ENCODE measurements around the gene SIRT6.
"Not testable (repeated sequence)": the region's sequence is repeated elsewhere in the genome, so short reads cannot be mapped to it uniquely, and the experiment has no call there.

Gene SIRT6

DNA sequence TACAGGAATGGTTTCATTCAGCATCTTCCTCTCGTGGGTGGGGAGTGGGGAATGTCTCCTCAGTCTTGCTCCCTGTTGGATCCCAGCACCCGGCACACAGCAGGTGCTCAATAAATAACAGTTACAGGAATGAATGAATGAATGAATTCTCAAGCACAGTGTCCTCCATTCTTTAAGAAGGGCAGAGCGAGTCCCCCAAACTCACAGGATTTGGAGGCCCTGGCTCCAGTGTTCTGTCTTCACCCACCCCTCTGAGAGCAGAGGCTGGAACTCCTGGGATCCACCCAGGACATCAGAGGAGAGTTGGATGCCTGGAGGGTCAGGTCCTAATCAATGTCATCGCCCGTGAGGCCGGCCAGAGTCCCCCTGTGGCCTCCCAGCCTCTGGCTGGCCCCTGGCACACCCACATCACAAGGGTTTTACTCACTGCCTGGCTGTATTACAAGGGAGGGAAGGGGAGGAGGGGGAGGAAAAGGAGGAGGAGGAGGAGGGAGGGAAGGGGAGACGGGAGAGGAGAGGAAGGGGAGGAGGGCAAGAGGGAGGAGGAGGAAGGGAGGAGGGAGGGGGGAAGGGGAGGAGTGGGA lies 37.6 kb downstream of the SIRT6 start:
- no peak overlapping the region for H3K4me3 ChIP-seq (ENCODE audit: extremely low read depth, insufficient read depth, low read length, poor library complexity, severe bottlenecking)
- WGBS, 2 experiments (ENCODE audit: insufficient coverage in 2 of 2): 14 to 19% methylated on average over 1 to 5 of the region's 7 CpGs
- peaks cover 4% of the 10 kb centered on the region for H3K4me1 ChIP-seq (ENCODE audit: control insufficient read depth, insufficient read depth, low read length, poor library complexity, severe bottlenecking)
- H3K27ac ChIP-seq (ENCODE audit: low read depth, low read length, severe bottlenecking): no peak overlapping the region
- no peaks in the 10 kb centered on the region for H3K9me3 ChIP-seq (ENCODE audit: control insufficient read depth, low read length)
- no peaks in the 10 kb centered on the region for H3K36me3 ChIP-seq (ENCODE audit: control insufficient read depth, insufficient read depth, low read length)

DNA sequence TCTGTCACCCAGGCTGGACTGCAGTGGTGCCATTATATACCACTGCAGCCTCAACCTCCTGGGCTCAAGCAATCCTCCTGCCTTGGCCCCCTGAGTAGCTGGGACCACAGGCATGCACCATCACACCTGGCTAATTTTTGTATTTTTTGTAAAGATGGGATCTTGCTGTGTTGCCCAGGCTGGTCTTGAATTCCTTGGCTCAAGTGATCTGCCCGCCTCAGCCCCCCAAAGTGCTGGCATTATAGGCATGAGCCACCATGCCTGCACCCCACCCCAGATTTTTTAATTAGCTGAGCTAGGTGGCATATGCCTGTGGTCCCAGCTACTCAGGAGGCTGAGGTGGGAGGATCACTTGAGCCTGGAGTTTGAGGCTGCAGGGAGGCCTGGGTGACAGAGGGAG lies 39.4 kb downstream of the SIRT6 start:
- not testable (repeated sequence) for H3K4me1 ChIP-seq (ENCODE audit: control insufficient read depth, insufficient read depth, low read length, poor library complexity, severe bottlenecking); H3K27ac ChIP-seq (ENCODE audit: low read depth, low read length, severe bottlenecking); H3K9me3 ChIP-seq (ENCODE audit: control insufficient read depth, low read length); H3K36me3 ChIP-seq (ENCODE audit: control insufficient read depth, insufficient read depth, low read length); H3K4me3 ChIP-seq (ENCODE audit: extremely low read depth, insufficient read depth, low read length, poor library complexity, severe bottlenecking)
- 83% methylated on average over 1 of the region's 1 CpG; no CpG with 5 or more reads in 1 of the 2 experiments for WGBS, 2 experiments (ENCODE audit: insufficient coverage in 2 of 2)

DNA sequence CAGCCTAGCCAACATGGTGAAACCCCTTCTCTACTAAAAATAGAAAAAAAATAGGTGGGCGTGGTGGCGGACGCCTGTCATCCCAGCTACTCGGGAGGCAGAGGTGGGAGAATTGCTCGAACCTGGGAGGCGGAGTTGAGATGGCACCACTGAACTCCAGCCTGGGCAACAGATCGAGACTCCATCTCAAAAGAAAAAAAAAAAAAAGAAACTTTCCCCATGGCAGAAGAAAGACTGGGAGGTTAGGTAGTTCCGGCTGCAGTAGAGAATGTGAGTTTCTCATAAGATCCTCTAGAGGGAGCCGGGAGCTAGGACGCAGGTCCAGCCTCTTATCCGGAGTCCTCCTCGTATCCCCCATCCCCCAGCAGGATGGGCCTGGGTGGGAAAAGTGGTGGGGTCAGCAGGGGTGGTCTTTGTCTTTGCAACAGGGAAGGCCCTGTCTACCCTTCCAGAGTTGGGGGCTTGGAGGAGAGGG lies 42.1 kb downstream of the SIRT6 start:
- Histone ChIP-seq H3K4me3 (ENCODE audit: extremely low read depth, insufficient read depth, low read length, poor library complexity, severe bottlenecking) (no peak overlapping the region), H3K27ac (ENCODE audit: low read depth, low read length, severe bottlenecking) (no peak overlapping the region), H3K36me3 (ENCODE audit: control insufficient read depth, insufficient read depth, low read length) (no peaks in the 10 kb centered on the region), H3K4me1 (ENCODE audit: control insufficient read depth, insufficient read depth, low read length, poor library complexity, severe bottlenecking) (no peaks in the 10 kb centered on the region), H3K9me3 (ENCODE audit: control insufficient read depth, low read length) (no peaks in the 10 kb centered on the region)
- 74 to 92% methylated on average over 4 to 6 of the region's 12 CpGs for WGBS, 2 experiments (ENCODE audit: insufficient coverage in 2 of 2)

DNA sequence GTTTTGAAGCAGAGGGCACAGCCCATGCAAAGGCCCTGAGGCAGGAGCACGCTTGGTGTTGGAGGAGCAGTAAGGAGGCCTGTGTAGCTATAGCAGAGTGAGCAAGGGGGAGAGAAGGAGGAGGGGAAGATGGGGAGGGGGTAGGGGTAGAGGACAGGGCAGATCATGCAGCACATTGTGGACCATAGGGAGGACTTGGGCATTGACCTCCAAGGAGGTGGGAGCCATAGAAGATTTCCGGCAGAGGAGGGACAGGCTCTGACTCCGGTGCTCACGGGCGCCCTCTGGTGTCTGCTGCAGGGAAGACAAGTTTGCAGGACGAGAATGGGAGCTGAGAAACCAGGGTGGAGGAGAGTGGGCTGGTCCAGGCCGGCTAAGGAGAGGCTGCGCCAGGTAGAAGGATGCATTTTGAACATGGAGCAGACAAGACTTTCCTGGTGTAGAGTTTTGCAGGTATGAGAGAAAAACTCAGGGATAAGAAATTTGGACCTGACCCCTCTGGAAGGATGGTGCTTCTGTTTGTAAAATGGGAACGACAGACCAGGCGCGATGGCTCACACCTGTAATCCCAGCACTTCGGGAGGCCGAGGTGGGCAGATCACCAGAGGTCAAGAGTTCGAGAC lies 42.6 kb downstream of the SIRT6 start:
- Histone ChIP-seq H3K4me1 (ENCODE audit: control insufficient read depth, insufficient read depth, low read length, poor library complexity, severe bottlenecking) (no peaks in the 10 kb centered on the region), H3K36me3 (ENCODE audit: control insufficient read depth, insufficient read depth, low read length) (no peaks in the 10 kb centered on the region), H3K9me3 (ENCODE audit: control insufficient read depth, low read length) (no peaks in the 10 kb centered on the region), H3K27ac (ENCODE audit: low read depth, low read length, severe bottlenecking) (no peak overlapping the region), H3K4me3 (ENCODE audit: extremely low read depth, insufficient read depth, low read length, poor library complexity, severe bottlenecking) (no peak overlapping the region)
- WGBS, 2 experiments (ENCODE audit: insufficient coverage in 2 of 2): 39 to 43% methylated on average over 10 to 13 of the region's 14 CpGs

DNA sequence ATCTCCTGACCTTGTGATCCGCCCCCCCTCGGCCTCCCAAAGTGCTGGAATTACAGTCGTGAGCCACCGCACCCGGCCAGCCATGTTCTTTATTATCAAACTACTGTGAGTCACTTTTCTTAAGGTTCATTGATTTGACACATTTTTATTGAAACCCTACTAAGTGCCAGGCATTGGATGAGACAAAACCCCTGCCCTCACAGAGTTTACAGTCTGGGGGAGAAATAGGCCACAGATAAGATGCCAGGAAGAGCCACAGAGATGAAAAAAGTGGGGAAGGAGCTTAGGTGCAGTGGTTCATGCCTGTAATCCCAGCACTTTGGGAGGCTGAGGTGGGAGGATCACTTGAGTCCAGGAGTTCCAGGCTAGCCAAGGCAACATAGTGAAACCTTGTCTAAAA lies 43.9 kb downstream of the SIRT6 start:
- H3K4me1 ChIP-seq (ENCODE audit: control insufficient read depth, insufficient read depth, low read length, poor library complexity, severe bottlenecking): no peaks in the 10 kb centered on the region
- H3K9me3 ChIP-seq (ENCODE audit: control insufficient read depth, low read length): no peaks in the 10 kb centered on the region
- H3K27ac ChIP-seq (ENCODE audit: low read depth, low read length, severe bottlenecking): no peak overlapping the region
- H3K4me3 ChIP-seq (ENCODE audit: extremely low read depth, insufficient read depth, low read length, poor library complexity, severe bottlenecking): no peak overlapping the region
- 74 to 100% methylated on average over 3 to 5 of the region's 5 CpGs for WGBS, 2 experiments (ENCODE audit: insufficient coverage in 2 of 2)
- H3K36me3 ChIP-seq (ENCODE audit: control insufficient read depth, insufficient read depth, low read length): no peaks in the 10 kb centered on the region

DNA sequence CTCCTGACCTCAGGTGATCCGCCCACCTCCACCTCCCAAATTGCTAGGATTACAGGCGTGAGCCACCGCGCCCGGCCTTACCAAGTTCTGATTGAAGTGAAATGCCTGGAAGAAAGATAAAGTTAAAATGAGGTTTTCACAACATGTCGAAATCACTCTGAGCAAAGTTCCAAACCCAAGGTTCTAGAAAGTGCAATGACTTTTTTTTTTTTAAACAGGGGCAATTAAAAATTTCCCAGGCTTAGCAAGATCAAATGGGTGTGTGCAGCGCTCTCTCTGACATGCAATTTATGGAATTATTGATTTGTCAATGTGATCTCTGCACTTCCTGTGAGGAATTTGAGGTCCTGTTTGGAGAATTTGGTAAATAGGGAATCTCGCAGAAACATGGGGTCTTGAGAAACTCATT lies 45.7 kb downstream of the SIRT6 start:
- no peak overlapping the region for H3K4me3 ChIP-seq (ENCODE audit: extremely low read depth, insufficient read depth, low read length, poor library complexity, severe bottlenecking)
- WGBS, 2 experiments (ENCODE audit: insufficient coverage in 2 of 2): 87 to 94% methylated on average over 3 to 6 of the region's 8 CpGs
- no peak overlapping the region for H3K27ac ChIP-seq (ENCODE audit: low read depth, low read length, severe bottlenecking)

DNA sequence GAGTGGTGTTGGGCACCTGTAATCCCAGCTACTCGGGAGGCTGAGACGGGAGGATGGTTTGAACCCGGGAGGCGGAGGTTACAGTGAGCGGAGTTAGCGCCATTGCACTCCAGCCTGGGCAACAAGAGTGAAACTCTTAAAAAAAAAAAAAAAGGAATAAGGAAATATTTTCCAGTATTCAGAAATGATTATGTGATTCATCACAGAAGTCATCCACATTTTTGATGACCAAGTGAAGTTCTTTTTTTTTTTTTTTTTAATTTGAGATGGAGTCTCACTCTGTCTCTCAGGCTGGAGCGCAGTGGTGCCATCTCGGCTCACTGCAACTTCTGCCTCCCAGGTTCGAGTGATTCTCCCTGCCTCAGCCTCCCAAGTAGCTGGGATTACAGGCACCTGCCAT lies 47.0 kb downstream of the SIRT6 start:
- not testable (repeated sequence) for H3K36me3 ChIP-seq (ENCODE audit: control insufficient read depth, insufficient read depth, low read length); H3K4me1 ChIP-seq (ENCODE audit: control insufficient read depth, insufficient read depth, low read length, poor library complexity, severe bottlenecking); H3K9me3 ChIP-seq (ENCODE audit: control insufficient read depth, low read length); H3K27ac ChIP-seq (ENCODE audit: low read depth, low read length, severe bottlenecking); H3K4me3 ChIP-seq (ENCODE audit: extremely low read depth, insufficient read depth, low read length, poor library complexity, severe bottlenecking)
- 90 to 100% methylated on average over 7 to 8 of the region's 9 CpGs for WGBS, 2 experiments (ENCODE audit: insufficient coverage in 2 of 2)

More for the DNA sequence above, 45.7 kb downstream of the SIRT6 start:
- Histone ChIP-seq H3K9me3 (ENCODE audit: control insufficient read depth, low read length) (no peaks in the 10 kb centered on the region), H3K36me3 (ENCODE audit: control insufficient read depth, insufficient read depth, low read length) (no peaks in the 10 kb centered on the region), H3K4me1 (ENCODE audit: control insufficient read depth, insufficient read depth, low read length, poor library complexity, severe bottlenecking) (no peaks in the 10 kb centered on the region)

DNA sequence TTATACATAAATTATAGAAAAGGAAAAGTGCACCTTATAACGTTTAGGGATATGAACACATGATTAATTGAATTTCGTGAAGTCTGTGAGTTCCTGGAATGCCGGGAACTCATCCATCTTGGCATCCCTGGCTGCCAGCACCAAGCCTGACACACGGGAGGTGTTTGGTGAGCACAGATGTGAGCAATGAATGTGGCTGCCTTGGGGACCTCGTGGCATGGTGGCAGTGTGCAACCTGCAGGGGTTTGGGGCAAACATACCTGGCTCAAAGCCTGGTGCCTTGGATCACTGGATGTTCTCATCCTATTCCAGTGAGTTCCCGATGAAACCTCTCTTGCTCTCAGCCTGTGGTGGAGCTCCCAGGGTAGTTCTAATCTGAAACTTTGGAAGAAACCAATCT lies 48.0 kb downstream of the SIRT6 start:
- 71 to 77% methylated on average over 6 of the region's 6 CpGs for WGBS, 2 experiments (ENCODE audit: insufficient coverage in 2 of 2)
- Histone ChIP-seq H3K4me3 (ENCODE audit: extremely low read depth, insufficient read depth, low read length, poor library complexity, severe bottlenecking) (no peak overlapping the region), H3K36me3 (ENCODE audit: control insufficient read depth, insufficient read depth, low read length) (no peaks in the 10 kb centered on the region), H3K9me3 (ENCODE audit: control insufficient read depth, low read length) (no peaks in the 10 kb centered on the region), H3K27ac (ENCODE audit: low read depth, low read length, severe bottlenecking) (no peak overlapping the region), H3K4me1 (ENCODE audit: control insufficient read depth, insufficient read depth, low read length, poor library complexity, severe bottlenecking) (peaks cover 4% of the 10 kb centered on the region)

DNA sequence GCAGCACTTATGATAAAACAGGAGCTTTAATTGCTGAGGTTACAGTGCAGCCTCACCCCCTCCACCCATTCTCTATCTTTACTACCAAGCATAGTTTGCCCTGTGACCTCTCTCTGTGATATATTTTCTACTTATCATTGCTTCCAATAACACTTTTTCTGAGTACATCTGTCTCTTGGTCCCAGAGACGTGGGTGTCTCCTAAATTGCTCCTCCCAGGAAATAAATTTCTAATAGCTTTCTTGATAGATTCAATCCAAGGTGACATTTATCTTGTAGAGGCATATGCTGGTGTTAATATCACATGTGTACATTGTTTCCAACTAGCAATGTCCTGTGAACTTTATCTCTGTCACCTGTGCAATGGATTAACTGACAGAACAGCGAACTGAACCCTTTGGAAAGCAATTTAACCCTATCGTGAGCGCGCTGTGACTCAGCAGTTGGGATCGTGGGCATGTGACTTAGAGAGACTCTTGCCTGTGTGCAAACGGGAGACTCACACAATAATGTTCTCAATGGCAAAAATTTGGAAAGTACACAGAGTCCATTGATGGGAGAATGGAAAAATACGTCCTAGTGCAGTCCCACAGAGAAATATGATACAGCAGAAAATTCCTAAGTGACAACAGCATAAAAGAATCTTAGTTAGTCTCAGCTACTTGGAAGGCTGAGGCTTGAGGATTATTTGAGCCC lies 51.5 kb downstream of the SIRT6 start:
- 57 to 66% methylated on average over 3 to 6 of the region's 8 CpGs for WGBS, 2 experiments (ENCODE audit: insufficient coverage in 2 of 2)
- Histone ChIP-seq H3K4me1 (ENCODE audit: control insufficient read depth, insufficient read depth, low read length, poor library complexity, severe bottlenecking) (peaks cover 4% of the 10 kb centered on the region), H3K27ac (ENCODE audit: low read depth, low read length, severe bottlenecking) (no peak overlapping the region), H3K9me3 (ENCODE audit: control insufficient read depth, low read length) (no peaks in the 10 kb centered on the region), H3K4me3 (ENCODE audit: extremely low read depth, insufficient read depth, low read length, poor library complexity, severe bottlenecking) (no peak overlapping the region), H3K36me3 (ENCODE audit: control insufficient read depth, insufficient read depth, low read length) (no peaks in the 10 kb centered on the region)

DNA sequence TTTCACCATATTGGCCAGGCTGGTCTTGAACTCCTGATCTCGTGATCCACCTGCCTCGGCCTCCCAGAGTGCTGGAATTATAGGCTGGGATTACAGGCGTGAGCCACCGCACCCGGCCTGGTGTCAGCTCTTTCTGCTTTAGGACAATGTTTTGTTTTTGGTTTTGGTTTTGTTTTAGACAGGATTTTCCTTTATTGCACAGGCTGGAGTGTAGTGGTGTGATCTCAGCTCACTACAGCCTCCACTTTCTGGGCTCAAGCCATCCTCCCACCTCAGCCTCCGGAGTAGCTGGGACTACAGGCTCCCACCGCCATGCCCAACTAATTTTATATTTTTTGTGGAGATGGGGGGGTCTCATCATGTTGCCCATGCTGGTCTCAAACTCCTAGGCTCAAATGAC lies 53.3 kb downstream of the SIRT6 start:
- 97 to 100% methylated on average over 2 to 5 of the region's 7 CpGs for WGBS, 2 experiments (ENCODE audit: insufficient coverage in 2 of 2)
- H3K27ac ChIP-seq (ENCODE audit: low read depth, low read length, severe bottlenecking); H3K36me3 ChIP-seq (ENCODE audit: control insufficient read depth, insufficient read depth, low read length): not testable (repeated sequence)

DNA sequence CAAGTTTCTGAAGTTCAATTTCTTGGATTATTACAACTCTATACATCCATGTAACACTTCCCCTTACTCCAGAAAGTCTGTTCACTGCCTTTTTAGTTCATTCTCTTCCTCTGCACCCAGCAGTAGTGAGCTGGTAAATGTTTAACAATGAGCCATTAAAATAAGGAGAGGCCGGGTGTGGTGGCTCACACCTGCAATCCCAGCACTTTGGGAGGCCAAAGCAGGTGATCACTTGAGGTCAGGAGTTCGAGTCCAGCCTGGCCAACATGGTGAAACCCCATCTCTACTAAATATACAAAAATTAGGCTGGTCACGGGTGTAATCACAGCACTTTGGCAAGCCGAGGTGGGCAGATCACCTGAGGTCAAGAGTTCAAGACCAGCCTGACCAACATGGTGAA lies 55.0 kb downstream of the SIRT6 start:
- not testable (repeated sequence) for H3K36me3 ChIP-seq (ENCODE audit: control insufficient read depth, insufficient read depth, low read length); H3K27ac ChIP-seq (ENCODE audit: low read depth, low read length, severe bottlenecking); H3K9me3 ChIP-seq (ENCODE audit: control insufficient read depth, low read length); H3K4me1 ChIP-seq (ENCODE audit: control insufficient read depth, insufficient read depth, low read length, poor library complexity, severe bottlenecking); H3K4me3 ChIP-seq (ENCODE audit: extremely low read depth, insufficient read depth, low read length, poor library complexity, severe bottlenecking)
- 76 to 100% methylated on average over 3 to 4 of the region's 4 CpGs for WGBS, 2 experiments (ENCODE audit: insufficient coverage in 2 of 2)

More for the DNA sequence above, 53.3 kb downstream of the SIRT6 start:
- not testable (repeated sequence) for H3K4me1 ChIP-seq (ENCODE audit: control insufficient read depth, insufficient read depth, low read length, poor library complexity, severe bottlenecking); H3K4me3 ChIP-seq (ENCODE audit: extremely low read depth, insufficient read depth, low read length, poor library complexity, severe bottlenecking); H3K9me3 ChIP-seq (ENCODE audit: control insufficient read depth, low read length)

Measured in mesodermal cell (in vitro differentiated cells).